Stimulated activated naive CD4-positive, alpha-beta T cell treated with Interleukin-2 at 50 U/mL for 16 hours (primary cell): Measurements from ENCODE around the gene WDR81.
"Not testable (repeated sequence)": the region's sequence is repeated elsewhere in the genome, so short reads cannot be mapped to it uniquely, and the experiment has no call there.

Experiments used
- DNase-seq: peaks from one replicate; lab custom pipeline; 2025; lab: John Stamatoyannopoulos, UW

Gene WDR81

DNA sequence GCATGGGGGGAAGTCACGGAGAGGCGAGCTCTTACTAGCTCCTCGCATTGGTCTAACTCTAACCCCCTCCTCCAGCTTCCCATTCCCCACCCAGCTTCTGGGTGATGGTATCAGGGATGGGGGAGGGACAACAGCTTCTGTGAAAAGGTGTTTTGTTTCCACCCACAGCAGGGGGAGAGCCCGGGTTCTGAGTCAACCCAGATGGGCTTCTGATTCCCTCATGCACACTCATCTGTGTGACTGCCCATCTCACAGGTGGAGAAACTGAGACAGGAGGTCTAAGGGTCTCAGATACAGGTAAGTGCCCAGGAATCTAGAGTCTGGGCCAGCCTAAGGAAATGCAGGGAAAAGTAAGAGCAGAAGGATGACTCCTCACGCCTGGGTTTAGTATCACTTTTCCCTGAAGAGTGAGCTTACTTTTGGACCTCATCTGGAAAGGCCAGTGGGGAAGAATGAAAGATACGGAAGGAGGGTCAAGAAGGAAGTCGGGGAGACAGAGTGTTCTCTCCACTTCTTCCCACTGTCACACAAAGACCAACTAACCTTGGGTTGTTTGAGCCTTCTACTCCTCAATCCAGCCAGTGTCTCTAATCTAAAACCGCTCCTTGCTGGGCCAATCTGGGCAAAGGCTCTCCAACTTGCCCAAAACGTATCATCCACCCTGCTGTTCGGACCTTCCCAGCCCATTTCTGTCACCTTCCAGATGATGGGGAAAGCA is 11.2 kb upstream of the WDR81 start:
- no peak for DNase-seq

- DNase-seq = no peak
These were observed 10.6 kb upstream of the WDR81 start for GRCh38 chr17:1713878-1714426.

GRCh38 chr17:1714427-1714979 is 10.0 kb upstream of the WDR81 start:
- DNase-seq = no peak

DNA sequence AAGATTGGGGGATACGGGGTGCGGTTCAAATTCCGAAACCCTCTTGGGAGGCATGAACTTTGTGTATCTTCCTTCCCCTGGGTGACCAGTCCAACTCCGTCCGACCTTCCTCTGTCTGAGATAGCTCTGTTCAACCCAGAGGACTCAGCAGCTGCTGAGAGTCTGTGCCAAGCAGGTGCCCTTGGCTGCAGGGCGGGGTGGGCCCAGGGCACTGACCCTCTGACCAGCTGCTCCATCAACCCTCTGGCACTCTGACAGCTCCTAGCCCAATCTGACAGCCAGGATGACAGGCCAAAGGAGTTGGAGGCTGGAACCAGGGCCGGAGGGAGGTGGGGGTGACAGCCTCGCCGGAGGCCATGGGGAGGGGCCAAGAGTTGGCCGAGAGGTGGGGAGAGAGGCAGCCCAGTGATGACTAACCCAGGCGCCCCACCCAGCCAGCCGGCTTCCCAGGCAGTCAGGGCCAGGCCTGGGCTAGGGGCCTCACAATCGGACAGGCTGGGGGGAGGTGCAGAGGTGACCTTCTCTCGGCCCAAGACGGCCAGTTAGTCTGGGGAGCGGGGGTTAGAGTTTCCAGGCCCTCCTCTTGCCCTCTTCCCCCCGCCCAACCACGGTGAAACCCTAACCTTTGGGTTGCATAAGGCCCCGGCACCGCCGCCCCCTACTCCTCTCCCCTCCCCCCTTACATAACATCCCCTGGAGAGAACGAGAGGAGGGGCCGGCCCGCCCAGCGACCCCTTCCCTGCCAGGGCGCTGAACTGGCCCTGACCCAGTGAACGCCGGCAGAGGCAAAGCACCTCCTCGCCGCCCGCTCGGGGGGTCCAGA is 9.3 kb upstream of the WDR81 start:
- peak; percentile 51 for DNase-seq

DNA sequence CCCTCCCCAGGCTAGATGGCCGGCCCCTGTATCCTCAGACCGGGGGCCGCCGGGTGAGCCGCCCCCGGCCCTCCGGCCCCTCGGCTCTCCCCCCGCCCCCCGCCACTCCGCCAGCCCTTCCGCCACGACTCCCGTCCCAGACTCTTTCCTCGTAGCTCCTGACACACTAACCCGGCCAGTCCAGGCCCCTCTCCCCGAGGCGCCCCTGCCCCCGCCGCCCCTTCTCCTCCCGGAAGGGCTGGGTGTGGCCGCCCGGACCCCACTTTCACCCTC is 8.8 kb upstream of the WDR81 start:
- no peak for DNase-seq

DNA sequence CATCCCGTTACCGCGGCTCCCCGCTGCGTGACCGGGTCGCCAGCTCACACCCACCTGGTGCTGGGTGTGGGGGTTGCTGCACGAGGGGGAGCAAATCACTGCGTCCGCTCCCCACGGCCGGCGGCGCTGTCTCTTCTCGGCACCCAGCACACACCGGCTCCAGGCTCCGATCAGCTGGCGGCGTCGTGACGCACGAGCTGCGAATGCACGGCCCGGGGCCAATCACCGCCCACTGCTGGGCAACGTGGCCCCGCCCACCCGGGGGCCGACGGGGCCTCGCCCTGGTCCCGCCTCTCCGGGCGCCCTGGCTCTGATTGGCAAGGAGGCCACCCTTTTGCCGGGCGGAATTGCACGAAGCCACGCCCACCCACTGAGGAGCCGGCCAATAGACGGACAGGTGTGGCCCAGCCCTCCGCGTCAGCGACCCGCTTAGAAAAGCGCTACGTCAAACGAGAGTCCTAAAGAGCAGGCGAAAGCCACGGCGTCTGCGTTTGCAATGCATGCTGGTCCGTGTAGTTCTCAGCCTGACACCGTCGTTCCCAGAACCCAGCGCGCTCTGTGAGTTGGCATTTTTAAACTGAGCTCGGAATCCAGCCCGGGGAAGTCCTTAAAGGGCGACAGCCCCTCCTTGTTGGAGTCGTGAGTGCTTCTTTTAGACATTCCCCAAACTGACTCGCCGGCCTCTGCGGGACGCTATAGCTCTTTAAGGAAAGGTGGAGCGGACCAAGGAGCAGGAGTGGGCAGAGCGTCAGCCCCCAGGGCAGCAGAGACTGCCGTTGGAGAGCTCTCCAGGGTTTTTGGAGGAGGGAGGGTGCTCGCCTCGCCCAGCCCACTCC is 8.2 kb upstream of the WDR81 start:
- peak; percentile 100 for DNase-seq

GRCh38 chr17:1716912-1717695 is 7.4 kb upstream of the WDR81 start:
- DNase-seq = peak; percentile 88

GRCh38 chr17:1718362-1719165 is 5.9 kb upstream of the WDR81 start:
- no peak for DNase-seq

DNA sequence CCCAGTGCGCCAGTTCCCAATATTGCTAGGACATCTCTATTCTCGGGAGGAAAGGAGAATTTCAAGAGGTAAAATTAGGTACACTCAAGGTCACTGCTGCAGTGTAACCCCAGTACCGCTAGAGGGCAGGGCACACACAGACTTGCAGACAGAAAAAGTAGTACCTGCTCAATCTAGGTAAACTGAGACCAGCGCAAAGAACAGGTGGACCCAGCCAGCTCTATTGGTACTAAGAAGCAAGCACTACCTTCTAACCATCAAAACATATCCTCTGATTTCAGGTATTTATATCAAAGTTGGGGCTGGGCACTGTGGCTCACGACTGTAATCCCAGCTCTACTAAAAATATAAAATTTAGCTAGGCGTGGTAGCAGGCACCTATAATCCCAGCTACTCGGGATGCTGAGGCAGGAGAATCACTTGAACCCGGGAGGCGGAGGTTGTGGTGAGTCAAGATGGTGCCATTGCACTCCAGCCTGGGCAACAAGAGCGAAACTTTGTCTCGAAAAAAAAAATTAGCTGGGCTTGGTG is 3.6 kb upstream of the WDR81 start:
- peak; percentile 58 for DNase-seq

GRCh38 chr17:1722022-1722421 is 2.5 kb upstream of the WDR81 start:
- not testable (repeated sequence) for DNase-seq

DNA sequence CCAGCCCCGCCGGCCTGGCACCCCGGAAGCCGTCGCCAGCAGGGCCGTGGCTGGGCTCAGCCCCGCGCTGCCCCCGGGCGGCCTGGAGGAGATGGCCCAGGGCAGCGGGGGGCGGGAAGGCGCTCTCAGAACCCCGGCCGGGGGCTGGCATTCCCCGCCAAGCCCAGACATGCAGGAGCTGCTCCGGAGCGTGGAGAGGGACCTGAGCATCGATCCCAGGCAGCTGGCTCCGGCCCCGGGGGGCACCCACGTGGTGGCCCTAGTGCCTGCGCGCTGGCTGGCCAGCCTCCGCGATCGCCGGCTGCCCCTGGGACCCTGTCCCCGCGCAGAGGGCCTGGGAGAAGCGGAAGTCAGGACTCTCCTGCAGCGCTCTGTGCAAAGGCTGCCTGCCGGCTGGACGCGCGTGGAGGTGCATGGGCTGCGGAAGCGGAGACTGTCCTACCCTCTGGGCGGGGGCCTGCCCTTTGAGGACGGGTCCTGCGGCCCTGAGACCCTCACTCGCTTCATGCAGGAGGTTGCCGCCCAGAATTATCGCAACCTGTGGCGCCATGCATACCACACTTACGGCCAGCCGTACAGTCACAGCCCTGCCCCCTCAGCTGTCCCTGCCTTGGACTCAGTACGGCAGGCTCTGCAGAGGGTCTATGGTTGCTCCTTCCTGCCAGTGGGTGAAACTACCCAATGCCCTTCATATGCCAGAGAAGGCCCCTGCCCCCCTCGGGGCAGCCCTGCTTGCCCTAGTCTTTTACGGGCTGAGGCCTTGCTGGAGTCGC is 551 bp downstream of the WDR81 start:
- no peak for DNase-seq

DNA sequence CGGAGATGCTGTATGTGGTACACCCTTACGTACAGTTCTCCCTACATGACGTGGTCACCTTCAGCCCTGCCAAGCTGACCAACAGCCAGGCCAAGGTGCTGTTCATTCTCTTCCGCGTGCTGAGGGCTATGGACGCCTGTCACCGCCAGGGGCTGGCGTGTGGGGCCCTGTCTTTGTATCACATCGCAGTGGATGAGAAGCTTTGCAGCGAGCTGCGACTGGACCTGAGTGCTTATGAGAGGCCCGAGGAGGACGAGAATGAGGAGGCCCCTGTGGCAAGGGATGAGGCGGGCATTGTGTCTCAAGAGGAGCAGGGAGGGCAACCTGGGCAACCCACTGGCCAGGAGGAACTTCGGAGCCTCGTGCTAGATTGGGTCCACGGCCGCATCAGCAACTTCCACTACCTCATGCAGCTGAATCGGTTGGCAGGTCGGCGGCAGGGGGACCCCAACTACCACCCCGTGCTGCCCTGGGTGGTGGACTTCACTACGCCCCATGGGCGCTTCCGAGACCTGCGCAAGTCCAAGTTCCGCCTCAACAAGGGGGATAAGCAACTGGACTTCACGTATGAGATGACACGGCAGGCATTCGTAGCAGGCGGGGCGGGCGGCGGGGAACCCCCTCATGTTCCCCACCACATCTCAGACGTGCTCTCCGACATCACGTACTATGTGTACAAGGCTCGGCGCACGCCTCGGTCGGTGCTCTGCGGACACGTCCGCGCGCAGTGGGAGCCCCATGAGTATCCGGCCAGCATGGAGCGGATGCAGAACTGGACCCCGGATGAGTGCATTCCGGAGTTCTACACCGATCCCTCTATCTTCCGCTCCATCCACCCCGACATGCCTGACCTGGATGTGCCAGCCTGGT is 1.4 kb downstream of the WDR81 start:
- DNase-seq = no peak

GRCh38 chr17:1726626-1727257 is 2.2 kb downstream of the WDR81 start:
- no peak for DNase-seq

- DNase-seq = no peak
These were observed 2.8 kb downstream of the WDR81 start for GRCh38 chr17:1727258-1727789.

DNA sequence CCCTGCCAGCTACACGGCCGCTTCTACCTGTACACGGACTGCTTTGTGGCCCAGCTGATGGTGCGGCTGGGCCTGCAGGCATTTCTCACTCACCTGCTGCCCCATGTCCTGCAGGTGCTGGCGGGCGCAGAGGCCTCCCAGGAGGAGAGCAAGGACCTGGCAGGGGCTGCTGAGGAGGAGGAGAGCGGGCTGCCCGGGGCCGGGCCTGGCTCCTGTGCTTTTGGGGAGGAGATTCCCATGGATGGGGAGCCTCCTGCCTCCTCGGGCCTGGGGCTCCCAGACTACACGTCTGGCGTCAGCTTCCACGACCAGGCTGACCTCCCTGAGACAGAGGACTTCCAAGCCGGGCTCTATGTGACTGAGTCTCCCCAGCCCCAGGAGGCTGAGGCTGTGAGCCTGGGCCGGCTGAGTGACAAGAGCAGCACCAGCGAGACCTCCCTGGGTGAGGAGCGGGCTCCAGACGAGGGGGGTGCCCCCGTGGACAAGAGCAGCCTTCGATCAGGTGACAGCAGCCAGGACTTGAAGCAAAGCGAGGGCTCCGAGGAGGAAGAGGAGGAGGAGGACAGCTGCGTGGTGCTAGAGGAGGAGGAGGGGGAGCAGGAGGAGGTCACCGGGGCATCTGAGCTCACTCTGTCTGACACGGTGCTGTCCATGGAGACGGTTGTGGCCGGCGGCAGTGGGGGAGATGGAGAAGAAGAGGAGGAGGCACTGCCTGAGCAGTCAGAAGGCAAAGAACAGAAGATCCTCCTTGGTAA is 3.5 kb downstream of the WDR81 start:
- DNase-seq = no peak

DNA sequence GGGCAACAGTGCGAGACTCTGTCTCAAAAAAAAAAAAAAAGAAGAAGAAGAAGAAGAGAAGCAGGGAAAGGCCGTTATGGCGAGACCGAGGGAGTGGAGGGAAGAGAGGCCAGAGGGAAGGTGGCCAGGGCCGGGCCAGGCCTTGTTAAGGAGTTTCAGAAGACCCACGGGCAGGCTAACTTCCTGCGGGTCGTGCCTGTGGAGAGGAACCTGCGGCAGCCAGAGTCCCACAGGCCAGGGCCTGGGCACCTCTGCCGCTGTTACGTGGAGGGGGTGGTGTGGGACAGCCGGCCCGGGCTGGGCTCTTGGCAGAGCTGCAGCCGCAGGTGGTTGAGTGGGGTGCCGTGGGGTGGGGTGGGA is 5.4 kb downstream of the WDR81 start:
- no peak for DNase-seq
